Hepatocyte (in vitro differentiated cells): ENCODE measurements around the gene TDRD5.

Experiments used
- CTCF ChIP-seq: fragments of 200-600 bp; sonication (generic); IDR thresholded peaks from 2 replicates; pipeline ENCODE4 v1.5.1; 2016; ENCODE audit warnings: antibody characterized with exemption, mild to moderate bottlenecking; ENCODE audit not compliant: poor library complexity
- EZH2 ChIP-seq: fragments of 200-600 bp; sonication (generic); IDR thresholded peaks from 2 replicates; pipeline ENCODE4 v1.6.1; 2016; ENCODE audit warnings: antibody characterized with exemption, mild to moderate bottlenecking, borderline replicate concordance
- EZH2phosphoT487 ChIP-seq: fragments of 200-600 bp; sonication (generic); IDR thresholded peaks from one replicate; pipeline ENCODE4 v1.6.1; 2018; ENCODE audit warnings: antibody characterized with exemption, mild to moderate bottlenecking, low read depth, moderate library complexity; ENCODE audit not compliant: unreplicated experiment, severe bottlenecking

- TF ChIP-seq CTCF: no peak
- TF ChIP-seq EZH2phosphoT487: no peak
- no peak for TF ChIP-seq EZH2
Observed at GRCh38 chr1:179714623-179715022, 123.0 kb downstream of the TDRD5 start.
